SK-N-MC (cell line): ENCODE results near the gene B3GNT9.

ENCODE experiments used
- EZH2 ChIP-seq: fragments of 200-600 bp; sonication (generic); IDR thresholded peaks from one replicate; pipeline ENCODE4 v1.6.1; 2017; ENCODE audit warnings: antibody characterized with exemption
- POLR2AphosphoS5 ChIP-seq: IDR thresholded peaks from 2 replicates; pipeline ENCODE4 v1.6.1; 2012; ENCODE audit warnings: mild to moderate bottlenecking, low read depth, low read length, borderline replicate concordance

DNA sequence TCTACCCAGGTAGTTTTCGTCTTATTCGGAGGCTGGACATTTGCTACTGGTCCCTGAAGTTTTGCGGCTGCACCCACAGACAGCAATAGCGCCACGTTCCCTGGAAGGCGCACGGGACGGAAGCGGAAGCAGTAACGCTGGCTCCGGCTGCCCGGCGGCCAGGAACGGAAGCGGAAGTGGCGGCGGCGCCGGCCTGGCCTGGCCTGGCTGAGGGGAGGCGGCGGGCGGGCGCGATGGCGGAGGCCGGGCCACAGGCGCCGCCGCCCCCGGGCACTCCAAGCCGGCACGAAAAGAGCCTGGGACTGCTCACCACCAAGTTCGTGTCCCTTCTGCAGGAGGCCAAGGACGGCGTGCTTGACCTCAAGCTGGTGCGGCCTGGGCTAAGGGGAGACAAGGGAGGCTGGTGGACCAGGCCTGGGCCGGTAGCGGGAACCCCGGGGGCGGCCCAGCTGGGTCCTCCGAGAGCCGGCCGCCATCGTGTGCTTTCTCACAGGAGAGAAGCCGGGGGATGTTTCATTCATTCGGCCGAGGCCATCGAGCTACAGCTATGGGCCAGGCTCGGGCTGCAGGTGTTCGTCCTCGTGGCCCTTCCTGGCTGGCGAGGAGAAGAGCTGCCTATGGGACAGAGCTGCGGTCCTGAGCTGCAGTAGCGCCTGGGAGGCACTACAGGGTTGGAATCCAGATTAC lies 41.3 kb upstream of the B3GNT9 start, which contains the start of gene E2F4:
- TF ChIP-seq EZH2, result no peak
- TF ChIP-seq POLR2AphosphoS5, result peak; percentile 28; the same call in 1 of the 2 replicates
